Spleen (tissue), 7 donors: ENCODE measurements around the gene FBXL13.
"Not testable (repeated sequence)": the region's sequence is repeated elsewhere in the genome, so short reads cannot be mapped to it uniquely, and the experiment has no call there.

ENCODE experiments used
- POLR2A ChIP-seq, 3 donors: fragments of 450-650 bp; IDR thresholded peaks; one replicate each; pipeline ENCODE4 v1.5.1; 2017; ENCODE audit warnings: antibody characterized with exemption in 3 of 3, mild to moderate bottlenecking in 1 of 3
- POLR2AphosphoS5 ChIP-seq, 3 donors: sonication (generic); formaldehyde crosslinking; IDR thresholded peaks; one replicate each; pipeline ENCODE4 v1.5.1; 2017; ENCODE audit warnings: antibody characterized with exemption in 3 of 3
- TF ChIP-seq, protein P1 (sequence below), 11 experiments: fragments of 200-600 bp in 7 of 11; fragments of 450-650 bp in 4 of 11; sonication (generic) in 4 of 11; IDR thresholded peaks in 8 of 11; conservative IDR thresholded peaks in 3 of 11; 1 replicate in 7 of 11; 2 replicates in 4 of 11; pipeline versions ENCODE4 v1.4.0 to v1.8.0; 2016 to 2021; ENCODE audit warnings: antibody characterized with exemption in 11 of 11, inconsistent platforms in 4 of 11, mild to moderate bottlenecking in 1 of 11
- donor health status: DM: no; HTN: no; CAD: no; lungs with moderate emphysema.
- donor health status: DM: no; HTN: no; CAD: no.
- donor health status: DM: no; HTN: no; CAD: no.

DNA sequence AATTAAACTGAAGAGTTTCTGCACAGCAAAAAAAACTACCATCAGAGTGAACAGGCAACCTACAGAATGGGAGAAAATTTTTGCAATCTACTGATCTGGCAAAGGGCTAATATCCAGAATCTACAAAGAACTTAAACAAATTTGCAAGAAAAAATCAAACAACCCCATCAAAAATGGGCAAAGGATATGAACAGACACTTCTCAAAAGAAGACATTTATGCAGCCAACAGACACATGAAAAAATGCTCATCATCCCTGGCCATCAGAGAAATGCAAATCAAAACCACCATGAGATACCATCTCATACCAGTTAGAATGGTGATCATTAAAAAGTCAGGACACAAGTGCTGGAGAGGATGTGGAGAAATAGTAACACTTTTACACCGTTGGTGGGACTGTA lies 53.1 kb downstream of the FBXL13 start:
- TF ChIP-seq, protein P1, sequence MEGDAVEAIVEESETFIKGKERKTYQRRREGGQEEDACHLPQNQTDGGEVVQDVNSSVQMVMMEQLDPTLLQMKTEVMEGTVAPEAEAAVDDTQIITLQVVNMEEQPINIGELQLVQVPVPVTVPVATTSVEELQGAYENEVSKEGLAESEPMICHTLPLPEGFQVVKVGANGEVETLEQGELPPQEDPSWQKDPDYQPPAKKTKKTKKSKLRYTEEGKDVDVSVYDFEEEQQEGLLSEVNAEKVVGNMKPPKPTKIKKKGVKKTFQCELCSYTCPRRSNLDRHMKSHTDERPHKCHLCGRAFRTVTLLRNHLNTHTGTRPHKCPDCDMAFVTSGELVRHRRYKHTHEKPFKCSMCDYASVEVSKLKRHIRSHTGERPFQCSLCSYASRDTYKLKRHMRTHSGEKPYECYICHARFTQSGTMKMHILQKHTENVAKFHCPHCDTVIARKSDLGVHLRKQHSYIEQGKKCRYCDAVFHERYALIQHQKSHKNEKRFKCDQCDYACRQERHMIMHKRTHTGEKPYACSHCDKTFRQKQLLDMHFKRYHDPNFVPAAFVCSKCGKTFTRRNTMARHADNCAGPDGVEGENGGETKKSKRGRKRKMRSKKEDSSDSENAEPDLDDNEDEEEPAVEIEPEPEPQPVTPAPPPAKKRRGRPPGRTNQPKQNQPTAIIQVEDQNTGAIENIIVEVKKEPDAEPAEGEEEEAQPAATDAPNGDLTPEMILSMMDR (IDR thresholded peaks at IDR 0.05 in 8 of 11, conservative IDR thresholded peaks at IDR 0.05 in 3 of 11) = not testable (repeated sequence)
- not testable (repeated sequence) for TF ChIP-seq POLR2A, POLR2AphosphoS5 (IDR thresholded peaks at IDR 0.05)
